ENCODE results near the gene FLG2.

GRCh38 chr1:152392909-152393308 lies 33.1 kb upstream of the FLG2 start:
- TF ChIP-seq CTCF (conservative IDR thresholded peaks at IDR 0.05; ENCODE audit: low read depth, low read length) (no peak), POLR2A (IDR thresholded peaks at IDR 0.05; ENCODE audit: low read depth, low read length) (no peak), RAD21 (IDR thresholded peaks at IDR 0.05; ENCODE audit: low read length) (no peak), ELK1 (IDR thresholded peaks at IDR 0.05; ENCODE audit: borderline replicate concordance, low read depth, low read length) (no peak), MXI1 (IDR thresholded peaks at IDR 0.05; ENCODE audit: borderline replicate concordance, low read depth, low read length) (no peak), MAFK (IDR thresholded peaks at IDR 0.05; ENCODE audit: low read depth, low read length) (no peak), CEBPB (IDR thresholded peaks at IDR 0.05; ENCODE audit: low read depth, low read length) (no peak), BHLHE40 (IDR thresholded peaks at IDR 0.05; ENCODE audit: low read depth, low read length) (no peak), RFX5 (IDR thresholded peaks at IDR 0.05; ENCODE audit: low read depth, low read length) (no peak), FOS (IDR thresholded peaks at IDR 0.05; ENCODE audit: low read depth, low read length) (no peak), MAZ (IDR thresholded peaks at IDR 0.05; ENCODE audit: borderline replicate concordance, low read depth, low read length) (no peak)
